HFF-Myc (cell line): ENCODE measurements around the gene SMAD7.

ENCODE experiments used
- DNase-seq: peaks from one replicate; pipeline ENCODE4 v3.0.0-alpha.2; 2011; ENCODE audit warnings: low read depth; ENCODE audit errors: extremely low read depth
- H3K4me3 ChIP-seq: replicated peaks from 2 replicates; pipeline ENCODE4 v1.5.1; 2011; ENCODE audit warnings: low read depth, mild to moderate bottlenecking, control low read depth, low read length
- TF ChIP-seq, protein P1 (sequence below): IDR thresholded peaks from 2 replicates; pipeline ENCODE4 v1.5.1; 2012; ENCODE audit warnings: mild to moderate bottlenecking, low read depth, low read length, control low read depth; ENCODE audit errors: missing control alignments

The SMAD7 gene

DNA sequence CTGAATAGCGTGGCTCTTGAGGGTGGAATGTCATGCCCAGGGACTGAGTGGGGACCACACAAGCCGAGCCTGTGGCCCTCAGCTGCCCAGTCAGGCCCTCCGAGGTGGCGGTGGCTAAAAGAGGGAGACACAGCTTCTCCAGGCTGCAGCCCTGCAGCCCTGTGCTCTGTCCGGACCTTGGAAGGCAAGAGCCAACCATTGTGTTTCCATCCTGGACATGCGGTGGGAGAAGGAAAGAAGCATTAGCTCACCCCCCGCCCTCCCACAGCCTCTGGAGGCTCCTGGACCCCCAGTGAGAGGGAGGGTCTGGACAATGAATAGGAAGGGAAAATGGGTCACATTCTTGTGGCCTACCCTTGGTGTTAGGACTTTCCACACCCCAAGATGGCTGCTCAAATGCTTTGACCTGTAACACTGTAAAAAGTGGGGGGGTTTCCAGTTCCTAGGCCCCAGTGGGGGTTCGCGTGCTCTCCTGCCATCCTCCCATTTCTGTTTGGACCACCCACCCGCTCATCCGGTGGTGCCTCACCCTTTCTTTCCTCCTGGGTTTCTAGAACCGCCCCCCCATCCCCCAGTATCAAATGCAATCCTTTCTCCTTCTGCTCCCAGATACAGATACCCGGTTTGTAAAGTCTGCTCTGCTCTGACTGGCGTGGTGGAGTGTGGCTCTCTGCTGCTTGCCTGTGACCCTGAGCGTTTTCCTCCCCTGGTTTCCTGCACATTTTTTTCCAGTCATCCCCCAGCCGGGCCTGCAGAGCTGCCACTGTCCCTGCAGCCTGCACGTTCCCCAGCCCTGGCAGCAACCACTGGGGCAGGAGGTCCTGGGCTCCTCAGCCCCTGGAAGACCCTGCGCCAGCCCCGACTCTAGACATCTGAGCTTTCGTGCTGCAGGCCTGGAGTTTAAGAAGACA is 36.3 kb upstream of the SMAD7 start:
- no peak for DNase-seq
- no peak overlapping the region for H3K4me3 ChIP-seq
- TF ChIP-seq, protein P1, sequence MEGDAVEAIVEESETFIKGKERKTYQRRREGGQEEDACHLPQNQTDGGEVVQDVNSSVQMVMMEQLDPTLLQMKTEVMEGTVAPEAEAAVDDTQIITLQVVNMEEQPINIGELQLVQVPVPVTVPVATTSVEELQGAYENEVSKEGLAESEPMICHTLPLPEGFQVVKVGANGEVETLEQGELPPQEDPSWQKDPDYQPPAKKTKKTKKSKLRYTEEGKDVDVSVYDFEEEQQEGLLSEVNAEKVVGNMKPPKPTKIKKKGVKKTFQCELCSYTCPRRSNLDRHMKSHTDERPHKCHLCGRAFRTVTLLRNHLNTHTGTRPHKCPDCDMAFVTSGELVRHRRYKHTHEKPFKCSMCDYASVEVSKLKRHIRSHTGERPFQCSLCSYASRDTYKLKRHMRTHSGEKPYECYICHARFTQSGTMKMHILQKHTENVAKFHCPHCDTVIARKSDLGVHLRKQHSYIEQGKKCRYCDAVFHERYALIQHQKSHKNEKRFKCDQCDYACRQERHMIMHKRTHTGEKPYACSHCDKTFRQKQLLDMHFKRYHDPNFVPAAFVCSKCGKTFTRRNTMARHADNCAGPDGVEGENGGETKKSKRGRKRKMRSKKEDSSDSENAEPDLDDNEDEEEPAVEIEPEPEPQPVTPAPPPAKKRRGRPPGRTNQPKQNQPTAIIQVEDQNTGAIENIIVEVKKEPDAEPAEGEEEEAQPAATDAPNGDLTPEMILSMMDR = no peak

DNA sequence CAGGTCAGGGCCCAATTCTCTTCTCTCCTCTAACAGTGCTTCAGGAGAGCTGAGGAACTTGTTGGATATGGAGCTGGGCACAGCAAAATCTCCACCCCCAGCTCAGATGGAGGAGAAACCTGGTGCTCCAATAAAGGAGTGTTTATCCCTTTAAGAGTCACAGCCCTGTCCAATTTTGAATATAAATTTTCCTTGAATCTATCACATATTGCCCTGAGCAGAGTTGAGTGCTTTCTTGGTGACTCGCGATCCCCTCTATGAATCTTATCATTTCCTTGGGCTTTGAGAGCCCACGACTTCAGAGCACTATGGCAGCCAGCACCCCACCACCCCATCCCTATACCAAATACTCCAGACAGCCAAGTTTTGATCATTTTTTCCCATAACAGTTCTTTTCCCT is 34.4 kb upstream of the SMAD7 start:
- no peak overlapping the region for H3K4me3 ChIP-seq
- no peak for DNase-seq
- TF ChIP-seq, protein P1 = no peak

DNA sequence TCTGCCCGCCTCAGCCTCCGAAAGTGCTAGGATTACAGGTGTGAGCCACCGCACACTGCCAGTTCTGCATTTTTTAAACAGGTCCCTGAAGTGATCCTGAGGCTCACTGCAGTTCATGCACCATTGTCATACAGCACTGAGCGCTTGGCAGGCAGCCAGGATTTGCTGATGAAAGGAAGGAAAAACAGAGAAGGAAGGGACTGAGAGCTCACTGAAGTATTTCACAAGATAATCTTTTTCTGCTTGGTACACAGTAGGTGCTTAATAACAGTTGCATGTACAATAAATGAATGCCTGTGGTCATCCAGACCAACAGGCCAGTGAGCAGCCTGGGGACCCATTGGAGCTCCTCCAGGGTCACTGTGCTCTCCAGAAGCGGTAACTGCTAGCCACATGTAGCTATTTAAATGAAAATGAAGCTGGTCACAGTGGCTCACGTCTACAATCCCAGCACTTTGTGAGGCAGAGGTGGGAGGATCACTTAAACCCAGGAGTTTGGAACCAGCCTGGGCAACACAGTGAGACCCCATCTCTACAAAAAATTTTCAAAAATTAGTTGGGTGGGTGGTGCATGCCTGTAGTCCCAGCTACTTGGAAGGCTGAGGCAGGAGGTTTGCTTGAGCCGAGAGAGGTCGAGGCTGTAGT is 33.1 kb upstream of the SMAD7 start:
- no peak for DNase-seq
- TF ChIP-seq, protein P1 = no peak
- H3K4me3 ChIP-seq = no peak overlapping the region

DNA sequence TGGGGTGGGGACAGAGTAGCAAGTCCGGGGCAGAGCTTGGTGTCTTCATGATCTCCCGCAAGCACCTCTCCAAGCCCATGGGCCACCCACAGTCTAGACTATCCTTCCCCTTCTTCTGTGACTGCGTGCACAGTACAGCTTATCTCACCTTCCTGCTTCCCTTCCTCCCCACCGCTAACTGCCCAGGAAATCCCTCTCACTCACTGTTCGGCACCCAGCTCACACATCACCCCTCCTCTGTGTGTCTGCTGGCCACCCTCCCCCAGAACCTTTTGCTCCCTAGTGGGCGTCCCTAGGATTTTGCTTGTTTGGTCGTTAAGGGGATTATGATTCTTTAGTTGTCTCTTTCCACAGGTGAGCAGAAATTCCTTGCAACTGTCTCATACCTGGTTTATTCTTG is 31.5 kb upstream of the SMAD7 start:
- TF ChIP-seq, protein P1 = no peak
- no peak for DNase-seq

DNA sequence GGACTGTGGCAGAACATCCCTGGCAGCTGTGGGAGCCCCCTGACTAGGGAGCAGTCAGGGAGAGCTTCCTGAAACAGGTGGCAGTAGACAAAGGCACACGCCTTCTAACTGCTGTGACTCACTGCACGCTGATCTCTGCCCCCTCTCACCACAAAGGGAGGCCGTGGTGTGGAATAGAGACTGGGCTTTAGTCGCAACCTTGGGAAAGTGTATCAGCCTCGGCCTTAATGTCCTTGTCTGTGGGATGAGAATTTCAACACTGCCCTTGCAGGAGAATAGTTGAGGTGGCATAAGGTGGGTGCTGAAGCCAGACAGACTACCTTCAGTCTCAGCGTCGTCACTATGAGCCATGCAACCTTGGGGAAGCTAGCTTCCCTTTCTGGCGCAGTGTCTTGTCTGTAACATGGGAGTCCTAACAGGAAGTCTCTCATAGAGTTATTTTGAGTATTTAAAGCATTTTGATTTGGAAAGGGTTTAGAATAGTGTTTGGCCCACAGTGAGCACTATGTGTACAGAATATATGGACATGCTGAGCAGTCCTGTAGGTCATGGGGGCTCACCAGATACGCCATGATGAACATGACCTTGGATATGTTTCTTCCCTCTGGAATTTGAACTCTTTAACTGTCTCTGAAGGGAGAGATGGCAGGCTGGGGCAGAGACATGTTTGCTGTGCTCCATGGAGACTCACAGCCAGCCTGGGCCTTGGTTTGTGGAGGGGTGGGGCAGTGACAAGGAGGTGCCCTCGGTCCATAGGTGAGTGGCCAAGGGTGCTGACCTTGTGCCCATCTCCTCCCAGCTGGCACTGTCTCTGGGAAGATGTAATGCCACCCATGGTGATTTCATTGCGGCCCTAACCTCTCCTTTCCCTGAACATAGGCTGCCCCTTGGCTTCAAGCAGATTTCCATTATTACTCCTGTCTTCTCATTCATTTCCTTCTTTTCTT is 29.5 kb upstream of the SMAD7 start:
- DNase-seq = no peak
- TF ChIP-seq, protein P1 = no peak
- no peak overlapping the region for H3K4me3 ChIP-seq

More for the DNA sequence above, 31.5 kb upstream of the SMAD7 start:
- H3K4me3 ChIP-seq = no peak overlapping the region

DNA sequence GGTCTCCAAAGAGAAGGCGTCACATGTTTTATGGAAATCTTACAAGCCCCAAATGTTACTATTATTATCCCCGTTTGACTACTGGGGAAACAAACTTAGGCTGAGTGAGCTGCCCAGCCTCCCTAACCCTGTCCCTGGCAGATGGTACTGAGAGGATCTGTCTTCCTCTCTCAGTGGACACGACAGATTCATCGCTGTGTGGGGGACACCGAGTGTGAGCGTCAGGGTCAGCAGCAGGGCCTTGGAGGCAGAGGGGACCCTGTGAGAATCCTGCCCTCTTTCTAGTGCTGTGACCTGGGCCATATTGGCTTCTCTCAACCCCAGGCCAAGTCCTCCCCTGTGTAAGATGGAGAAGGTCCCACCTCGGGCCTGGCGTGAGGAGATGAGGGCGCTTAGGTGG is 27.1 kb upstream of the SMAD7 start:
- TF ChIP-seq, protein P1 = no peak
- no peak overlapping the region for H3K4me3 ChIP-seq

More for the DNA sequence above, 27.1 kb upstream of the SMAD7 start:
- DNase-seq = no peak
